GM18511 (cell line): ENCODE measurements around the gene AGPAT3.
"Not testable (repeated sequence)": the region's sequence is repeated elsewhere in the genome, so short reads cannot be mapped to it uniquely, and the experiment has no call there.

Experiments used
- ATAC-seq: cut with Tn5 transposase; IDR thresholded peaks from one replicate; pipeline ENCODE4 v1.9.1; 2021; ENCODE audit warnings: mild to moderate bottlenecking, moderate library complexity; ENCODE audit not compliant: unreplicated experiment

The AGPAT3 gene

GRCh38 chr21:43881935-43882334, 16.9 kb downstream of the AGPAT3 start:
- ATAC-seq: no peak

- ATAC-seq: no peak
These were observed 18.0 kb downstream of the AGPAT3 start for GRCh38 chr21:43882952-43883545.

- no peak for ATAC-seq
These were observed 19.2 kb downstream of the AGPAT3 start for GRCh38 chr21:43884012-43884860.

GRCh38 chr21:43884861-43885417, 19.9 kb downstream of the AGPAT3 start:
- no peak for ATAC-seq

GRCh38 chr21:43885721-43886120, 20.7 kb downstream of the AGPAT3 start:
- ATAC-seq: no peak

- ATAC-seq: no peak
These were observed 21.5 kb downstream of the AGPAT3 start for GRCh38 chr21:43886565-43886964.

- ATAC-seq: no peak
These were observed 24.0 kb downstream of the AGPAT3 start for GRCh38 chr21:43889069-43889468.

- ATAC-seq: no peak
These were observed 25.0 kb downstream of the AGPAT3 start for GRCh38 chr21:43890042-43890441.

- ATAC-seq: no peak
These were observed 27.3 kb downstream of the AGPAT3 start for GRCh38 chr21:43892334-43892733.

- no peak for ATAC-seq
These were observed 28.0 kb downstream of the AGPAT3 start for GRCh38 chr21:43892984-43893535.

GRCh38 chr21:43893536-43894205, 28.6 kb downstream of the AGPAT3 start:
- no peak for ATAC-seq

GRCh38 chr21:43894206-43894577, 29.2 kb downstream of the AGPAT3 start:
- no peak for ATAC-seq

- no peak for ATAC-seq
These were observed 30.2 kb downstream of the AGPAT3 start for GRCh38 chr21:43895196-43895595.

- not testable (repeated sequence) for ATAC-seq
These were observed 31.8 kb downstream of the AGPAT3 start for GRCh38 chr21:43896696-43897299.

GRCh38 chr21:43899307-43900077, 34.5 kb downstream of the AGPAT3 start:
- ATAC-seq: no peak

GRCh38 chr21:43900078-43900385, 35.0 kb downstream of the AGPAT3 start:
- ATAC-seq: no peak

- no peak for ATAC-seq
These were observed 35.7 kb downstream of the AGPAT3 start for GRCh38 chr21:43900690-43901089.

- ATAC-seq: no peak
These were observed 37.4 kb downstream of the AGPAT3 start for GRCh38 chr21:43902441-43902840.

GRCh38 chr21:43903451-43904091, 38.5 kb downstream of the AGPAT3 start:
- ATAC-seq: no peak

GRCh38 chr21:43904331-43904781, 39.3 kb downstream of the AGPAT3 start:
- ATAC-seq: no peak
